Endodermal cell (in vitro differentiated cells): ENCODE results near the gene AGPAT3. TPM values are rescaled to one million over a fixed set of nuclear protein-coding genes. Genes with fewer than 3 reads are reported as not detected.

ENCODE experiments used
- DNase-seq: peaks from one replicate; pipeline ENCODE4 v3.0.0-alpha.2; 2017
- H3K27ac ChIP-seq: 2 replicates; pipeline ENCODE4 v1.5.1; 2013; ENCODE audit warnings: mild to moderate bottlenecking, low read depth, low read length, moderate library complexity
- H3K27me3 ChIP-seq: 2 replicates; pipeline ENCODE4 v1.6.1; 2013; ENCODE audit warnings: mild to moderate bottlenecking, low read length, moderate library complexity; ENCODE audit not compliant: insufficient read depth, control insufficient read depth, poor library complexity, severe bottlenecking
- H3K36me3 ChIP-seq: 2 replicates; pipeline ENCODE4 v1.7.0; 2013; ENCODE audit warnings: mild to moderate bottlenecking, low read length, moderate library complexity; ENCODE audit not compliant: control insufficient read depth, insufficient read depth
- H3K4me1 ChIP-seq: one replicate; pipeline ENCODE4 v1.7.0; 2013; ENCODE audit warnings: low read length; ENCODE audit not compliant: control insufficient read depth, insufficient read depth
- H3K4me3 ChIP-seq: 2 replicates; pipeline ENCODE4 v1.5.1; 2013; ENCODE audit warnings: mild to moderate bottlenecking, low read length, moderate library complexity
- H3K9ac ChIP-seq: 2 replicates; pipeline ENCODE4 v1.6.1; 2013; ENCODE audit warnings: mild to moderate bottlenecking, low read length, moderate library complexity; ENCODE audit not compliant: poor library complexity, severe bottlenecking; ENCODE audit errors: extremely low read depth
- H3K9me3 ChIP-seq: 2 replicates; pipeline ENCODE4 v1.6.1; 2013; ENCODE audit warnings: mild to moderate bottlenecking, low read length, moderate library complexity; ENCODE audit not compliant: control insufficient read depth
- H3K27ac Mint-ChIP-seq: 2 replicates; pipeline ENCODE4 v1.8.0; 2020; ENCODE audit warnings: mixed read lengths
- H3K27me3 Mint-ChIP-seq: 2 replicates; pipeline ENCODE4 v1.8.0; 2021; ENCODE audit warnings: mild to moderate bottlenecking, mixed read lengths; ENCODE audit not compliant: insufficient read depth
- H3K36me3 Mint-ChIP-seq: 2 replicates; pipeline ENCODE4 v1.8.0; 2020; ENCODE audit warnings: low read depth, mixed read lengths
- H3K4me1 Mint-ChIP-seq: 2 replicates; pipeline ENCODE4 v1.8.0; 2020; ENCODE audit warnings: mixed read lengths
- H3K4me3 Mint-ChIP-seq: 2 replicates; pipeline ENCODE4 v1.8.0; 2020; ENCODE audit warnings: mild to moderate bottlenecking, moderate library complexity, mixed read lengths
- H3K9me3 Mint-ChIP-seq: 2 replicates; pipeline ENCODE4 v1.8.0; 2020; ENCODE audit warnings: mild to moderate bottlenecking, mixed read lengths
- CTCF ChIP-seq: fragments of 200-600 bp; sonication (generic); conservative IDR thresholded peaks from 2 replicates; pipeline ENCODE4 v1.5.0; 2021; ENCODE audit warnings: antibody characterized with exemption, mild to moderate bottlenecking
- WGBS, 2 experiments: methylation state at CpG; one replicate each; pipeline versions ENCODE4 v1.1.5 to v1.1.7; 2013; ENCODE audit warnings: missing lambda C conversion rate in 2 of 2, mixed read lengths in 1 of 2; ENCODE audit not compliant: insufficient coverage in 1 of 2, insufficient read length in 1 of 2; 5-methylcytosine and 5-hydroxymethylcytosine counted together
- total RNA-seq, 2 donors: library from RNA; stranded (reverse); fragmentation: NEBNext Ultra II Directional in 1 of 2; extraction: Animal tissue kit (Norgen Biotek cat#: 25700) in 1 of 2; gene quantifications; 2 replicates in 1 of 2; 3 replicates in 1 of 2; pipeline ENCODE4 v1.2.1, GENCODE V29; 2021

The AGPAT3 gene
- total RNA-seq, 2 donors from 2014 or later: 44.0 to 74.4 TPM

GRCh38 chr21:43903451-43904091 lies 38.5 kb downstream of the AGPAT3 start:
- Histone ChIP-seq H3K9ac (no peak overlapping the region), H3K27me3 (no peaks in the 10 kb centered on the region), H3K36me3 (peaks cover 34% of the 10 kb centered on the region), H3K27ac (no peak overlapping the region), H3K4me3 (no peak overlapping the region), H3K4me1 (no peaks in the 10 kb centered on the region), H3K9me3 (peaks cover 7% of the 10 kb centered on the region)
- Mint-ChIP-seq H3K27me3 (no peaks in the 10 kb centered on the region), H3K36me3 (peaks cover 52% of the 10 kb centered on the region), H3K27ac (no peak overlapping the region), H3K9me3 (peaks cover 12% of the 10 kb centered on the region), H3K4me1 (peaks cover 4% of the 10 kb centered on the region), H3K4me3 (no peak overlapping the region)
- 95% methylated on average over 11 to 26 of the region's 26 CpGs for WGBS, 2 experiments
- no peak for TF ChIP-seq CTCF
- DNase-seq: no peak

- Histone ChIP-seq H3K9ac (no peak overlapping the region), H3K4me1 (no peaks in the 10 kb centered on the region), H3K27ac (no peak overlapping the region), H3K36me3 (peaks cover 29% of the 10 kb centered on the region), H3K27me3 (no peaks in the 10 kb centered on the region), H3K4me3 (no peak overlapping the region), H3K9me3 (no peaks in the 10 kb centered on the region)
- peaks cover 5% of the 10 kb centered on the region for H3K9me3 Mint-ChIP-seq
- TF ChIP-seq CTCF: no peak
- H3K4me1 Mint-ChIP-seq: peaks cover 4% of the 10 kb centered on the region
- H3K27ac Mint-ChIP-seq: no peak overlapping the region
- no peaks in the 10 kb centered on the region for H3K27me3 Mint-ChIP-seq
- no peak for DNase-seq
- 92 to 95% methylated on average over 8 to 14 of the region's 14 CpGs for WGBS, 2 experiments
- peaks cover 45% of the 10 kb centered on the region for H3K36me3 Mint-ChIP-seq
- no peak overlapping the region for H3K4me3 Mint-ChIP-seq
Observed at GRCh38 chr21:43904331-43904781, 39.3 kb downstream of the AGPAT3 start.

- no peaks in the 10 kb centered on the region for H3K4me1 ChIP-seq
- peaks cover 31% of the 10 kb centered on the region for H3K36me3 Mint-ChIP-seq
- H3K4me1 Mint-ChIP-seq: peaks cover 18% of the 10 kb centered on the region
- H3K9ac ChIP-seq: no peak overlapping the region
- no peaks in the 10 kb centered on the region for H3K9me3 ChIP-seq
- H3K27me3 Mint-ChIP-seq: no peaks in the 10 kb centered on the region
- no peak overlapping the region for H3K4me3 Mint-ChIP-seq
- H3K9me3 Mint-ChIP-seq: no peaks in the 10 kb centered on the region
- H3K36me3 ChIP-seq: peaks cover 18% of the 10 kb centered on the region
- no peak for DNase-seq
- no peak overlapping the region for H3K27ac Mint-ChIP-seq
- WGBS, 2 experiments: 90 to 94% methylated on average over 13 to 16 of the region's 16 CpGs
- H3K27ac ChIP-seq: no peak overlapping the region
- no peak for TF ChIP-seq CTCF
- no peak overlapping the region for H3K4me3 ChIP-seq
- no peaks in the 10 kb centered on the region for H3K27me3 ChIP-seq
Observed at GRCh38 chr21:43905726-43906455, 40.9 kb downstream of the AGPAT3 start.
